Measurements from ENCODE around the gene CDKN2B-AS1. TPM values are rescaled to one million over a fixed set of nuclear protein-coding genes. Genes with fewer than 3 reads are reported as not detected.

The CDKN2B-AS1 gene
- polyA plus RNA-seq, 1 donor (not counting 4 experiments of a cell fraction or from before 2014, with no cell fraction given), result 1.1 TPM

DNA sequence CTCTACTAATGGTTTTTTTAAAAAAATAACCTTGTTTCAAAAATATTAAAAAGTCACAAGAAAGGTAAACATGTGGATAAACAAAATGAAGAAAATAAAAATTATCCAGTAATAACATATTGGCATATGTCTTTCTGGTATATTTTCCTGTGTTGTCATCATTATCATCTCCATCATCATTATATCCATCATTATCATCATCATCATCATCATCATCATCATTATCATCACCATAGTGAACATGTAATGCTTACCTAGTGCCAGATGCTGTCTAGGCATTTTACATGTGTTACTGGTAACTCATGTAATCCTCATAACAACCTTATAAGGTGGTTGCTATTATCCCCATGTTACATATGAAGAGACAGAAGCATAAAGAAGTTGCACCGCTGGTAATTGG is 126.0 kb downstream of the CDKN2B-AS1 start:
- Histone ChIP-seq H4K20me1 (ENCODE audit: control insufficient read depth, extremely low read depth, insufficient read depth, low read length) (no peaks in the 10 kb centered on the region), H3K4me3 (ENCODE audit: control insufficient read depth in 2 of 3, extremely low read depth in 1 of 3, insufficient read depth in 2 of 3, low read depth in 1 of 3, low read length in 3 of 3) (no peak overlapping the region), H3K9ac (ENCODE audit: control insufficient read depth, extremely low read depth, insufficient read depth, low read length) (no peak overlapping the region), H3K27me3 (ENCODE audit: control insufficient read depth, extremely low read depth, insufficient read depth, low read length) (no peaks in the 10 kb centered on the region), H3K36me3 (ENCODE audit: control insufficient read depth in 2 of 2, extremely low read depth in 1 of 2, insufficient read depth in 2 of 2, low read length in 2 of 2) (no peaks in the 10 kb centered on the region), H3K79me2 (ENCODE audit: control insufficient read depth, insufficient read depth, low read length) (no peaks in the 10 kb centered on the region), H3K9me1 (ENCODE audit: control insufficient read depth, extremely low read depth, insufficient read depth, low read length) (no peaks in the 10 kb centered on the region), H3K4me1 (ENCODE audit: control insufficient read depth, extremely low read depth, insufficient read depth, low read length) (peaks cover 24% of the 10 kb centered on the region), H3K9me3 (ENCODE audit: control insufficient read depth, low read depth, low read length) (peaks cover 2% of the 10 kb centered on the region), H3K4me2 (ENCODE audit: control insufficient read depth, extremely low read depth, insufficient read depth, low read depth, low read length) (no peak overlapping the region), H2AFZ (ENCODE audit: control insufficient read depth, low read length) (no peak overlapping the region), H3K27ac (ENCODE audit: control insufficient read depth, insufficient read depth, low read length) (no peak overlapping the region)
- dilution Hi-C loops (cut with MboI; ENCODE audit: extremely low pct_ligation_motif_present, low sequenced_read_pairs), result loop anchor here (25.0 kb wide), 1 partner anchor 117 kb away; no protein-coding TSS in a partner anchor
- TF ChIP-seq, protein P1, sequence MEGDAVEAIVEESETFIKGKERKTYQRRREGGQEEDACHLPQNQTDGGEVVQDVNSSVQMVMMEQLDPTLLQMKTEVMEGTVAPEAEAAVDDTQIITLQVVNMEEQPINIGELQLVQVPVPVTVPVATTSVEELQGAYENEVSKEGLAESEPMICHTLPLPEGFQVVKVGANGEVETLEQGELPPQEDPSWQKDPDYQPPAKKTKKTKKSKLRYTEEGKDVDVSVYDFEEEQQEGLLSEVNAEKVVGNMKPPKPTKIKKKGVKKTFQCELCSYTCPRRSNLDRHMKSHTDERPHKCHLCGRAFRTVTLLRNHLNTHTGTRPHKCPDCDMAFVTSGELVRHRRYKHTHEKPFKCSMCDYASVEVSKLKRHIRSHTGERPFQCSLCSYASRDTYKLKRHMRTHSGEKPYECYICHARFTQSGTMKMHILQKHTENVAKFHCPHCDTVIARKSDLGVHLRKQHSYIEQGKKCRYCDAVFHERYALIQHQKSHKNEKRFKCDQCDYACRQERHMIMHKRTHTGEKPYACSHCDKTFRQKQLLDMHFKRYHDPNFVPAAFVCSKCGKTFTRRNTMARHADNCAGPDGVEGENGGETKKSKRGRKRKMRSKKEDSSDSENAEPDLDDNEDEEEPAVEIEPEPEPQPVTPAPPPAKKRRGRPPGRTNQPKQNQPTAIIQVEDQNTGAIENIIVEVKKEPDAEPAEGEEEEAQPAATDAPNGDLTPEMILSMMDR (optimal IDR thresholded peaks at IDR 0.05 in 1 of 3, IDR thresholded peaks at IDR 0.05 in 1 of 3, conservative IDR thresholded peaks at IDR 0.05 in 1 of 3; ENCODE audit: extremely low read depth in 1 of 3, insufficient read depth in 2 of 3, low read length in 3 of 3), result no peak
- no peak for TF ChIP-seq EZH2 (IDR thresholded peaks at IDR 0.05; ENCODE audit: low read length)
- peak; percentile 52 for FAIRE-seq
- no peak for DNase-seq (ENCODE audit: low read depth, low spot score)

DNA sequence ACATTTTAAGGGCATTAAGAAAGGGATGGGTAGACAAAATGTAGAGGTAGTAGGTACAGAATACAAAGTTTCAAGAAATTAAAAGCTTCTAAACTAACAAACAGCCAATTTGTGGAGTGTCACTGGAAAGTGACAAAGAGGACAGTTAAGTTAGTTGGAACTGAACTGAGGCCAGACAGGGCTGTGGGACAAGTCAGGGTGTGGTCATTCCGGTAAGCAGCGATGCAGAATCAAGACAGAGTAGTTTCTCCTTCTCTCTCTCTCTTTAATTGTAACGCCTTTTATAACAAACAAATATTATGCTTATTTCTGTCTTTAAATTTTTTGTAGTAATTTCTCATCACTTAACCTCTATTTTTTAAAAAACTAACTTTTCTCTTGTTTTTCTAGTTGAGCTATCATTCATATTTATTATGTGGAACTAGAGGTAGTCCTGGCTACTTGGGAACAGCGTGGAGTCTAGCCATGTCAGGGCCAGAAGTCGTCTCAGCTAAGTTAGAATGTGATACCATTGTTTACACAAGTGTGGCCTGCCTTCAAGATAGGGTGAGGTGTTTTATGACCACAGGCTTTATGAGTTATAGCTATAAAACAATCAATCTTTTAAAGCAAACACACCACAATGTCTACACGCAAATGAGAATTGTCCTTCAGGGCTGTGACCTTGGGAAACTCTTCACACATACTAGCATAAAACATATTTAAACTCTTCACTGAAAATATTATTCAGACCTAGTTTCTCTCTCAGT is 129.8 kb downstream of the CDKN2B-AS1 start:
- Histone ChIP-seq H3K36me3 (ENCODE audit: control insufficient read depth in 2 of 2, extremely low read depth in 1 of 2, insufficient read depth in 2 of 2, low read length in 2 of 2) (no peaks in the 10 kb centered on the region), H3K9me3 (ENCODE audit: control insufficient read depth, low read depth, low read length) (no peaks in the 10 kb centered on the region), H3K4me1 (ENCODE audit: control insufficient read depth, extremely low read depth, insufficient read depth, low read length) (peaks cover 12% of the 10 kb centered on the region), H3K27me3 (ENCODE audit: control insufficient read depth, extremely low read depth, insufficient read depth, low read length) (no peaks in the 10 kb centered on the region), H2AFZ (ENCODE audit: control insufficient read depth, low read length) (no peak overlapping the region), H3K4me3 (ENCODE audit: control insufficient read depth in 2 of 3, extremely low read depth in 1 of 3, insufficient read depth in 2 of 3, low read depth in 1 of 3, low read length in 3 of 3) (no peak overlapping the region), H3K9ac (ENCODE audit: control insufficient read depth, extremely low read depth, insufficient read depth, low read length) (no peak overlapping the region), H3K27ac (ENCODE audit: control insufficient read depth, insufficient read depth, low read length) (no peak overlapping the region), H3K9me1 (ENCODE audit: control insufficient read depth, extremely low read depth, insufficient read depth, low read length) (no peaks in the 10 kb centered on the region), H3K79me2 (ENCODE audit: control insufficient read depth, insufficient read depth, low read length) (no peaks in the 10 kb centered on the region), H4K20me1 (ENCODE audit: control insufficient read depth, extremely low read depth, insufficient read depth, low read length) (no peaks in the 10 kb centered on the region), H3K4me2 (ENCODE audit: control insufficient read depth, extremely low read depth, insufficient read depth, low read depth, low read length) (no peak overlapping the region)
- dilution Hi-C loops (cut with MboI; ENCODE audit: extremely low pct_ligation_motif_present, low sequenced_read_pairs), result loop anchor here (25.0 kb wide), 1 partner anchor 113 kb away; no protein-coding TSS in a partner anchor
- TF ChIP-seq, protein P1 (optimal IDR thresholded peaks at IDR 0.05 in 1 of 3, IDR thresholded peaks at IDR 0.05 in 1 of 3, conservative IDR thresholded peaks at IDR 0.05 in 1 of 3; ENCODE audit: extremely low read depth in 1 of 3, insufficient read depth in 2 of 3, low read length in 3 of 3), result no peak
- no peak for TF ChIP-seq EZH2 (IDR thresholded peaks at IDR 0.05; ENCODE audit: low read length)
- peak; percentile 43 for FAIRE-seq
- DNase-seq (ENCODE audit: low read depth, low spot score), result no peak

Data from keratinocyte (primary cell).